Tibial nerve (tissue), 4 donors: ENCODE measurements around the gene C18orf54. TPM values are rescaled to one million over a fixed set of nuclear protein-coding genes. Genes with fewer than 3 reads are reported as not detected.

Experiments used
- DNase-seq, 2 donors: peaks; one replicate each; pipeline ENCODE4 v3.0.0-alpha.2; 2019; ENCODE audit warnings: low spot score in 2 of 2
- H3K27ac ChIP-seq, 4 donors: fragments of 200-600 bp; sonication (generic) in 3 of 4; one replicate each; pipeline ENCODE4 v1.5.1; 2017 to 2019; ENCODE audit warnings: mild to moderate bottlenecking in 1 of 4
- H3K27me3 ChIP-seq, 2 donors: fragments of 200-600 bp; sonication (generic) in 1 of 2; one replicate each; pipeline versions ENCODE4 v1.5.1 to v1.6.0; 2017 to 2019
- H3K36me3 ChIP-seq, 3 donors: fragments of 200-600 bp; sonication (generic); one replicate each; pipeline ENCODE4 v1.5.1; 2018 to 2019
- H3K4me1 ChIP-seq, 4 donors: fragments of 200-600 bp; sonication (generic) in 3 of 4; one replicate each; pipeline ENCODE4 v1.5.1; 2017 to 2019
- H3K4me3 ChIP-seq, 4 donors: fragments of 200-600 bp; sonication (generic) in 3 of 4; one replicate each; pipeline ENCODE4 v1.5.1; 2017 to 2019; ENCODE audit warnings: mild to moderate bottlenecking in 1 of 4, moderate library complexity in 1 of 4
- H3K9me3 ChIP-seq, 4 donors: fragments of 200-600 bp; sonication (generic) in 3 of 4; one replicate each; pipeline ENCODE4 v1.5.1; 2017 to 2019
- EP300 ChIP-seq, 2 donors: sonication (generic); formaldehyde crosslinking; IDR thresholded peaks; one replicate each; pipeline ENCODE4 v1.6.1; 2017; ENCODE audit warnings: antibody characterized with exemption in 2 of 2, mild to moderate bottlenecking in 1 of 2
- POLR2A ChIP-seq, 2 donors: fragments of 450-650 bp; IDR thresholded peaks; one replicate each; pipeline ENCODE4 v1.6.1; 2017; ENCODE audit warnings: antibody characterized with exemption in 2 of 2, mild to moderate bottlenecking in 2 of 2, moderate library complexity in 2 of 2
- WGBS, 2 donors: methylation state at CpG; one replicate each; pipeline ENCODE4 v1.1.5; 2018; 5-methylcytosine and 5-hydroxymethylcytosine counted together
- total RNA-seq, 4 donors: library from RNA; depleted of rRNA; stranded (reverse); fragments of >200 nt; gene quantifications; one replicate each; pipeline ENCODE4 v1.1.0, GENCODE V29; 2016
- TF ChIP-seq, protein P1 (sequence below), 5 experiments: fragments of 200-600 bp in 3 of 5; fragments of 450-650 bp in 2 of 5; sonication (generic) in 3 of 5; IDR thresholded peaks; one replicate each; pipeline ENCODE4 v1.5.1; 2016 to 2019; ENCODE audit warnings: antibody characterized with exemption in 5 of 5, mild to moderate bottlenecking in 3 of 5, moderate library complexity in 2 of 5

Gene C18orf54
- total RNA-seq, 4 donors from 2014 or later: 2.7 to 5.7 (median 3.2) TPM

DNA sequence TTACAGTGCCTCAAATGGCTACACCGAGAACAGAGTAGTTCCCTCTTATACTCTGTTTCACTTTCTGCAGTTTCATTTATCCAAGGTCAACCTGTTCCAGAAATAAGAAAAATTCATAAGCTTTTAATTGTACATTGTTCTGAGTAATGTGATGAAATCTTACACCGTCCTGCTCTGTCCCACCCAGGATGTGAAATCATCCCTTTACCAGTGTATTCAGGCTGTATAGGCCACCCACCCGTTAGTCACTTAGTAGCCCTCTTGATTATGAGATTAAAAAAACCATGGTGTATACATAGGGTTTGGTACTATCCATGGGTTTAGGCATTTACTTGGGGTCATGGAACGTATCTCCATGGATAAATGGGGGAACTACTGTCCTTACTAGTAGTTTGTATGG lies 29.9 kb upstream of the C18orf54 start:
- DNase-seq: no peak
- Histone ChIP-seq H3K4me3 (no peak overlapping the region), H3K27me3 (no peaks in the 10 kb centered on the region), H3K36me3 (no peaks in the 10 kb centered on the region), H3K27ac (no peak overlapping the region), H3K4me1 (no peaks in the 10 kb centered on the region), H3K9me3 (no peaks in the 10 kb centered on the region)
- 72 to 80% methylated on average over 4 of the region's 4 CpGs for WGBS, 2 donors
- TF ChIP-seq POLR2A (IDR thresholded peaks at IDR 0.05) (no peak), EP300 (IDR thresholded peaks at IDR 0.05) (no peak)
- TF ChIP-seq, protein P1, sequence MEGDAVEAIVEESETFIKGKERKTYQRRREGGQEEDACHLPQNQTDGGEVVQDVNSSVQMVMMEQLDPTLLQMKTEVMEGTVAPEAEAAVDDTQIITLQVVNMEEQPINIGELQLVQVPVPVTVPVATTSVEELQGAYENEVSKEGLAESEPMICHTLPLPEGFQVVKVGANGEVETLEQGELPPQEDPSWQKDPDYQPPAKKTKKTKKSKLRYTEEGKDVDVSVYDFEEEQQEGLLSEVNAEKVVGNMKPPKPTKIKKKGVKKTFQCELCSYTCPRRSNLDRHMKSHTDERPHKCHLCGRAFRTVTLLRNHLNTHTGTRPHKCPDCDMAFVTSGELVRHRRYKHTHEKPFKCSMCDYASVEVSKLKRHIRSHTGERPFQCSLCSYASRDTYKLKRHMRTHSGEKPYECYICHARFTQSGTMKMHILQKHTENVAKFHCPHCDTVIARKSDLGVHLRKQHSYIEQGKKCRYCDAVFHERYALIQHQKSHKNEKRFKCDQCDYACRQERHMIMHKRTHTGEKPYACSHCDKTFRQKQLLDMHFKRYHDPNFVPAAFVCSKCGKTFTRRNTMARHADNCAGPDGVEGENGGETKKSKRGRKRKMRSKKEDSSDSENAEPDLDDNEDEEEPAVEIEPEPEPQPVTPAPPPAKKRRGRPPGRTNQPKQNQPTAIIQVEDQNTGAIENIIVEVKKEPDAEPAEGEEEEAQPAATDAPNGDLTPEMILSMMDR (IDR thresholded peaks at IDR 0.05): no peak

DNA sequence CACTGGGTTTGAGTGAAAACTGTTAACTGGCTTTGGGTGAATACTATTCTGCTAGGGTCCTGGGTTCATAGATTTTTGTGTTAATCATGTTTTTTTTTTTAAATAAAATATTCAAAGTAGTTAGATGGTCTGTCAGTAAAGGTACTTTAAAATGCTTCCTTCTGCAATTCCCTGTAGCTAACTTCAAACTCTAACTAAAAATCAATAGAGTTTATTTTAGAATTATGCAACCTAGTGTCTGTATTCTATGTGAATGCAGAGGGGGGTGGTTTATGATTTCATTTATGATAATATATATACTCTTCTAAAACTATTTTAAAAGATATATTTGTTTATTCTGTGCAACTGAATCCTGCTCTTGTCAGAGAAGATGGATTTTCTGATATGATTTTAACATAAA lies 27.9 kb upstream of the C18orf54 start:
- H3K9me3 ChIP-seq: no peaks in the 10 kb centered on the region
- no peak overlapping the region for H3K4me3 ChIP-seq
- DNase-seq: no peak
- no peaks in the 10 kb centered on the region for H3K27me3 ChIP-seq
- H3K36me3 ChIP-seq: no peaks in the 10 kb centered on the region
- H3K27ac ChIP-seq: no peak overlapping the region
- no peaks in the 10 kb centered on the region for H3K4me1 ChIP-seq
- TF ChIP-seq, protein P1 (IDR thresholded peaks at IDR 0.05): no peak
- no peak for TF ChIP-seq EP300 (IDR thresholded peaks at IDR 0.05)
- no peak for TF ChIP-seq POLR2A (IDR thresholded peaks at IDR 0.05)

DNA sequence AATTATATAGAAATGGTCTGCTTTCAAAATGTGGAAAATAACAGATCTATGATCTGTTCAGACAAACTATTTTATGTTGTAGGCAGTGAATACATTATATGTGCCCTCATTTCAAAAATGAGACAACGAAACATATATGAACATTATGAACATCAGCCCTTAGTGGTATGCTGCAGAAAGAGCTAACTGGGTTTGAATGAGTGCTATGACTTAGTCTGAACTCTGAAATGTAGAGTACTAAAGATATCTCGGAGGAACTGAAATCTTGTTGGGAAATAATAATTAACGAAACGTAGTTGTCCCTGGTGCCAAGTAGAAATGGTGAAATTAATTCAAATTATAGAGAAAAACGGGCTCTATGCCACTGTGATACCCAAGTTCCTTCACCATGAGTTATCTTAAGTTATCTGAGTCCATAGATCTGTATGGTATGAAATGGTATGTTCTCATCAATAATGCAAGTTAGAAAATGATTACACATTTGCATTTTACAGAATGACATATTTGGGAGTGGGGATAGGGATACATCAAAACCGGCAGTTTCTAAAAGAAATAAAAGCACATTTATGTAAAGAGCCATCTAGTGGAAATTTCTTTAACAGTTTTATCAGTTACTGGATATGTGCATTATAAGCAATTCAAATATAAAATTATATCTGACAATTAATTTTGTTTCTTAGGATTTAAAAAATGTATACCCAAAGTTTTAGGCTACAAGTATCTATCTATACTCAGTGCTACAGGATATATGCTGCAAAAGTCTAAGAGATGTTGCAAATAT lies 26.7 kb upstream of the C18orf54 start:
- Histone ChIP-seq H3K27me3 (no peaks in the 10 kb centered on the region), H3K27ac (no peak overlapping the region), H3K36me3 (no peaks in the 10 kb centered on the region), H3K4me3 (no peak overlapping the region), H3K9me3 (no peaks in the 10 kb centered on the region), H3K4me1 (no peaks in the 10 kb centered on the region)
- 71% methylated on average over 6 of the region's 6 CpGs for WGBS, 2 donors
- no peak for DNase-seq
- TF ChIP-seq, protein P1 (IDR thresholded peaks at IDR 0.05): peak in 1 of 5 experiments; percentile 12
- no peak for TF ChIP-seq POLR2A (IDR thresholded peaks at IDR 0.05)

DNA sequence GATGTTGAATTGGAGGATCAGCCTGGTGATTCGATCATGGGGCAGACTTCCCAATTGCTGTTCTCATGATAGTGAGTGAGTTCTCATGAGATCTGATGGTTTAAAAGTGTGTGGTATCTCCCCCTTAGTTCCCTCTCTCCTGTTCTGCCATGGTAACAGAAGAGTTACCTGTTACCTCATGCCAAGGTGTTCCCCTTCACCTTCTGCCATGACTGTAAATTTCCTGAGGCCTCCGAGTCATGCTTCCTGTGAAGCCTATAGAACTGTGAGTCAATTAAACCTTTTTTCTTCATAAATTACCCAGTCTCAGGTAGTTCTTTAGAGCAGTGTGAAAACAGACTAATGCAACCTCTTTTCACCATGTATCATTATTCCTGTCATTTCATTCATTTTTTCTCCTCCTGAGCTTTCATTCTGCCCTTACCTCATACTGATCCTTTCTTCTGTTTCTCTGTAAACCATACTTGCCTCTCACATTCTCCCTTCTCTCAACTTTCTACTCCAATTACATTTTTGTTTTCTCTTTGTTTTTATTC lies 22.0 kb upstream of the C18orf54 start:
- TF ChIP-seq EP300 (IDR thresholded peaks at IDR 0.05) (no peak), POLR2A (IDR thresholded peaks at IDR 0.05) (no peak)
- TF ChIP-seq, protein P1 (IDR thresholded peaks at IDR 0.05): no peak
- no peak for DNase-seq
- Histone ChIP-seq H3K9me3 (no peaks in the 10 kb centered on the region), H3K36me3 (no peaks in the 10 kb centered on the region), H3K27me3 (no peaks in the 10 kb centered on the region), H3K4me1 (no peaks in the 10 kb centered on the region), H3K27ac (no peak overlapping the region), H3K4me3 (no peak overlapping the region)
- 82 to 97% methylated on average over 2 of the region's 2 CpGs for WGBS, 2 donors

DNA sequence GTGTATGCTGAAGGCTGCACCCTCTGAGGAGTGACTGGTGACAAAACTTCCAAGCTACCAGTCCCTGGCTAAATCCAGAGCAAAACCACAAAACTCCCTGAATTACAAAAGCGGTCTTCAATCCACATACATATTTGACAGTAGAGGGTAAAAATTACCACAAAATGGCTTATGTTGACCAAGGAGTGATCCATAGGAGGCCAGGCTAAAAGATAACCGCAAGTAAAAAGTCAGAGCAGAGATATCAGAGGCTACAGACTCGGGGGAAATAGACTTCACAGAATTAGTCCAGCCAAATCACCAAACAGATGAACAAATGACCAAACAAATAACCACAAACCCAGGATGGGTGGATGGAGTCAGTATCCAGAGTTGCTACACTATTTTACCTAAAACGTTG lies 19.5 kb upstream of the C18orf54 start:
- TF ChIP-seq, protein P1 (IDR thresholded peaks at IDR 0.05): no peak
- TF ChIP-seq EP300 (IDR thresholded peaks at IDR 0.05) (no peak), POLR2A (IDR thresholded peaks at IDR 0.05) (no peak)
- Histone ChIP-seq H3K27ac (no peak overlapping the region), H3K4me3 (no peak overlapping the region), H3K27me3 (no peaks in the 10 kb centered on the region), H3K9me3 (peaks cover 0 to 12% (median 2%) of the 10 kb centered on the region in 4 donors), H3K4me1 (no peaks in the 10 kb centered on the region), H3K36me3 (no peaks in the 10 kb centered on the region)
- WGBS, 2 donors: 89 to 95% methylated on average over 4 of the region's 4 CpGs
- no peak for DNase-seq
